NCI-H2171 treated with DMSO at 0.1 percent for 48 hours (cell line): ENCODE measurements around the gene NRDC.
"Not testable (repeated sequence)": the region's sequence is repeated elsewhere in the genome, so short reads cannot be mapped to it uniquely, and the experiment has no call there.

Experiments
- DNase-seq: peaks from one replicate; lab custom pipeline; 2025; lab: John Stamatoyannopoulos, UW

The NRDC gene

DNA sequence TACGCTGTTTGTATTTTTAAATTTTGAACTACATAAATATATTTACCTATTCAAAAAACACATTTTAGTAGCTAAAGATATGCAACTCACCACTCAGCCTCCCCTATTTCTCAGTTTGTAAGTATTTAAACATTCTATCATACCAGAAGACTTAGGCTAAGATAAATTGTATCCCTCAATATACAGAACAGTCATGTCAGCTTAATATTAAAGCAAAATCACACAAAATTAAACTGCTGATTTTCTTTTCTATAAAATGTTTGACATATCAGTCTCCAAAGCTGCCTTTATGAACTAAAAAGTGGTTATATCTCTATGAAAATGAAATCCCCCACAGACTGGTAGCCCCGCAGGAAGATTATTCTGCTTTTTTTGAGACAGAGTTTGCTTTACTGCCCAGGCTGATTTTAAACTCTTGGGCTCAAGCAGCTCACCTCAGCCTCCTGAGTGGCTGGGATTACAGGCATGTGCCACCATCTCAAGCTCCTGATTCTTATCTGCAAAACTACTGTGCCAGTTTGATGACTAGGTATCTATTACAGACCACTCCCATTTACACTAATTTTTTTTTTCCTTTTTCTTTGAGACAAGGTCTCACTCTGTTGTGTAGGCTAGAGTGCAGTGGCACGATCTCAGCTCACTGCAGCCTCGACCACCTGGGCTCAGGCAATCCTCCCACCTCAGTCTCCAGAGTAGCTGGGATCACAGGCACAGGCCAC lies 37.6 kb downstream of the NRDC start:
- DNase-seq = peak; percentile 80

DNA sequence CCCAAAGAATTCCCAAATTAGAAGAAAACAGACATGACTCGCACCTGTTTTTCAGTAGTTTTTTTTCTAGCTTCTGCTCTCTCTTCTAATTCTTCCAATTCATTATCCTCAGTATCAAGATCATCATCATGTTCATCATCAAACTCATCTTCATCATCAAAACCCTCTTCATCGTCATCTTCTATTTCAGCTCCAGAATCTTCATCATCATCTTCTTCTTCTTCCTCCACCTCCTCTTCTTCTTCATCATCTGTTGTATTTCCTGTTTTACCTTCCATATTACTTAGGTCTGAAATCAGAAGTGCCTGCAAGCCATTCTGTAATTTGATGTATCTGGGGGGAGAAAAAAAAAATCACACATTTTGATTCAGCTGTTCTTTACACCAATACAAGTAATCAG lies 38.3 kb downstream of the NRDC start:
- no peak for DNase-seq

DNA sequence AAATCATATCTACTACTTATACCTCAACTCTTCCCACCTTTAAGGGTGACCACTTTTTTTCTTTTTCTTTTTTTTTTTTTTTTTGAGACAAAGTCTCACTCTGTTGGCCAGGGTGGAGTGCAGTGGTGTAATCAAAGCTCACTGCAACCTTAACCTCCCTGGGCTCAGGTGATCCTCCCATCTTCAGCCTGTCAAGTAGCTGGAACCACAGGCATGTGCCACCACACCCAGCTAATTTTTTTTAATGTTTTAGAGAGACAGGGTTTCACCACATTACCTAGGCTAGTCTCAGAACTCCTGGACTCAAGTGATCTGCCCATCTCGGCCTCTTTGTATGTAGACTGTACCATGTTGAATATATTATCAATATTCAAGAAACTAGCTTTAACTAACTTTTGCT lies 39.4 kb downstream of the NRDC start:
- no peak for DNase-seq

DNA sequence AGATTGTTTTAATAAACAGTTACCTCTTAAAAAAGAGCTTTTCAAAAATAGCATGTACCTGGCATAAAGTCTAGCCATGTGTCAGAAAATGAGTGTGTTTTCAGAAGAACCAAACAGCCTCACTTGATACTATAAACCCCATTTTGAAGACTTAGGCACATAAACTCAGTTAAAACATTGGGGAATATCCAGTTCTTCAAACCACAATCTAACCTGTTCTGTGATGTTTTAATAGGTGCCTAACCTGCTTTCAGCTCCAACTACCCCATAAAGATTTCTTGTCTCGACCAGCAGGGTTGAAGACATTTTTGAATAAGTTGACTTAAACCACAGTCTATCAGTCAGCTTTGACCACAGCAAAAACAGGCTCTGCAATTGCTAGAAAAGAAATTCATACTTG lies 41.3 kb downstream of the NRDC start:
- DNase-seq = no peak

DNA sequence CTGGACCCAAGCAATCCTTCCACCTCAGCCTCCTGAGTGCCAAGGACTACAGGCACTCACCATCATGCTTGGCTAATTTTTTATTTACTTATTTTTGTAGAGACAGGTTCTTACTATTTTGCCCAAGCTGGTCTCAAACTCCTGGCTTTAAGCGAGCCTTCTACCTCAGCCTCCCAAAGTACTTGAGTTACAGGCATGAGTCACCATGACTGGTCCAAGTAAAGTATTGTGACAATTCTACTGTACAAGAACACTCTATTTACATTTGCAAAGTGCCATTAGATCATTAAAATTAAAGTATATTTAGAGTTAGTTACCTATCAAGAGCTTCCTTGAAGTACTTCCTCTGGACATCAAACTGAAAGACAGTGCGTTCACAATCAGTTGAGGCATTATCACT lies 44.8 kb downstream of the NRDC start:
- DNase-seq = no peak

DNA sequence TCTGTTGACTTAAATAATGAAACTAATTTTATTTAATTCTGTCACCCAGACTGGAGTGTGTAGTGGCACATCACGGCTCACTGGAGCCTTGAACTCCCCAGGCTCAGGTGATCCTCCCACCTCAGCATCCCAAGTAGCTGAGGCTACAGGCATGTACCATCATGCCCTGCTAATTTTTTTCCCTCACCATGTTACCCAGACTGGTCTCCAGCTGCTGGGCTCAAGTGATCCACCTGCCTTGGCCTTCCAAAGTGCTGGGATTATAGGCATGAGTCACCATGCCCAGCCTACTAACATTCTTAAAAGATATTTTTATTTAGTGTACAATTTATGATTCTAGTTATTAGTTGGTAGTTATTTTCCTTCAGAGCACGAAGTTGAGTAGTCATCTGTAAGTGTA lies 49.5 kb downstream of the NRDC start:
- DNase-seq = peak; percentile 65

DNA sequence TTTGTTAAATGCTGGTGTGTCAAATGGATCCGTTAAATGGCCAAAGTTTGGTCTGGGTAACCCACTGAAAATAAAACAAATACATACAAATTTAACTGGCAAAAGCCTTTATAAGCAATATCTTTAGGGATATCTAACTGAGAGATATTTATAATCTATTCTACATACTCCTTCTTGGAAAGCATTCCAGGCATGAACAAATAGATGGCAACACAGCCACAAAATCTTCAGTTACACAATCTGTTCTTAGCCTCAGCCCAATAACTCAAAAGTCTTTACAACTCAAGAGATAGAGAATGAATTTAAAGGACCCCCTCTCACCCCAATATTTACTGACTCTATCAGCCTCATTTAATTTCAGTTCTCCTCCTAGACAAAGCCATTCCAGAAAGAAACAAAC lies 58.7 kb downstream of the NRDC start:
- no peak for DNase-seq

DNA sequence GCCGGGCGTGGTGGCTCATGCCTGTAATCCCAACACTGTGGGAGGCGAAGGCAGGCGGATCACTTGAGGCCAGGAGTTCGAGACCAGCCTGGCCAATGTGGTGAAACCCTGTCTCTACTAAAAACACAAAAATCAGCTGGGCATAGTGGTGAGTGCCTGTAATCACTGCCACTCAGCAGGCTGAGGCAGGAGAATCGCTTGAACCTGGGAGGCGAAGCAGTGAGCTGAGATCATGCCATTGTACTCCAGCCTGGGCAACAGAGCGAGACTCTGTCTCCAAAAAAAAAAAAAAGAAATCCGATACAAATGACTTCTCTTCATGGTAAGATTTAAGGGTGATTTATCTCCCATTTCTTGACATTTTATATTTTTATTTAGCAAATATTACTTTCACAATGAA lies 59.5 kb downstream of the NRDC start:
- not testable (repeated sequence) for DNase-seq

DNA sequence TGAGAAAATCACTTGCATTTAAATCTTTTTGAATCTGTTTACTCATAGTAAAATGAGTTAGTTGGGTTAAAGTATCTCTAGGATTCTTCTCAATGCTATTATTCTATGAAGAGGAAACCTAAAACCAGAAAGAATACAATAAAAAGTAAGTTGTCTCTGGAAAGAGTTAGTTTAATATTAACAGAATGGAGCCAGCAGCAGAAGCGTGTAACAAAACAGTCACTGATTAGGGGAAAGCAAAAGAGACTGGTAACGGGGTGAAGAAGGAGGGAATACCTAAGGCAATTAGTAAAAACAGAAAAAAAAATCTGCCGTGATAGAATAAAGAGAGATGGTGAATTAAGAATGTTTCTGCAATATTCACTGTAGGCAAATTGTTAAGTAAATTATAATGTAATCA lies 60.0 kb downstream of the NRDC start:
- no peak for DNase-seq

DNA sequence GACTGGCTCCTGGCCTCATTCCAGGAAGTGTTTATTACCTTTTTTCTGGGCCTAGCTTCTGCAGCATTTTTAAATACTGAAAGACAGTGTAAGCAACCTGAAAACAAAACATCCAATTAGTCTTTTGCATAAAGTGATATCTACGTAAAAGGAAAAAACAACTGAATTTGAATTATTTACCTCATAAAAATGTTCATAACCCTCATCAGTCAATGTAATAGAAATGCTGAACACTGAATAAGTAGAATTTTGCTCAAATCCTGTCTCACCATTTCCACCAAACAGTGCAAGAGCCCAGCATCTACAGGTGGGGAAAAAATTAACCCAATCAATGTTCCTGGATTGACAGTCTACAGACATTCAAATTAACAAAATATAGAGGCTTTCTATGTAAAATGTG lies 64.0 kb downstream of the NRDC start:
- no peak for DNase-seq

DNA sequence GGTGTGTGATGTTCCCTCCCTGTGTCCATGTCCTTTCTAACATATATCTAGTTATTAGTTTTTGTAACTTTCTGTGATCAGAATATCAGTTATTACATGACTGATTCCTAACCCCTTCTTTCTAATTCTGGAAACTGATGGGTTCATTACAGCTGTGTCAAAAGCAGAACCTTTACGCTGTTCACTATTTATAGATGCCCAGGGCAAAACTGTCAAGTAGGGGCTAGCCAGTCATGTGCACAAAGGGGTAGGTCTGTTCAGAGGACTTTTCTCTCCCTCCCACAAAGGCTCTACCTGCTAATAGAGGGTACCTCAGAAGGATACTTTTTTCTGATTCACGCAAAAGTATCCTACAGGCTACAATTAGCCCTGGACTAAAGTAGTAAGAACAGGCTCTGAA lies 79.2 kb downstream of the NRDC start:
- no peak for DNase-seq

DNA sequence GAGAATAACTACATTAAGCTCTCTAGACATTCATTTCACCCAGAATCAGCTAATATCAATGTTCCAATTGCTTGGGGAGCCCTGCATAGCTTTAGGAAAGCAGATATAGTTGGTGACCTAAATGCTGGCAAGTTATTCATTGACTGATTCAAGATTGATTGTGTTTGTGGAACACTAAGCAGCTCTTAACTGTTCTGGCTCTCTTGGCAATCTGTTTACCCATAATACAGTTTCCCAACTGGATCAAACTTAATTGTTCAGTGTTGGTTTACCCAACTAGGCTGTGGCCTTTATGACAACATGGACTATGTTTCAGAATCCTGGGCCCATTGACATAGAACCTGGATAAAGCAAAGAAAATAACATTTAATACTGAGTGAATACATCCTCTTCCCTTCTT lies 83.7 kb downstream of the NRDC start:
- no peak for DNase-seq

DNA sequence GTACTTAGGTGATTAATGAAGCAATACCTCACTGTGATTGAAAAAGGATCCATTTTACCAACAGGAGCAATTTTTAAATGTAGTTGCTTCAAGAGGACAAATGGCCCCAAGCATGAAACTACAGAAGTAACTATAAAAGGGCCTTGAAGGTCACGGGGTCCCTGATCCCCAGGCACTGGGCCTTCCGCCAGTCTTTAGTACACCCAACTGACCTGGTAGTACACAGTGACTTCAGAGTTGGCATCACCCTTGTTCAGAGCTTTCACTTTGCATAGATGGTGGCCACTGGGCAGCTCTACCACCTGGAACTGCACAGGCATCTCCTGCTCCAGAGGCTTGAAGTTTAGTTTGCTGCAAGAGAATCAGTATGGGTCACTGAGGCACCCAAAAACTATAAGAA lies 84.3 kb downstream of the NRDC start:
- DNase-seq = no peak

DNA sequence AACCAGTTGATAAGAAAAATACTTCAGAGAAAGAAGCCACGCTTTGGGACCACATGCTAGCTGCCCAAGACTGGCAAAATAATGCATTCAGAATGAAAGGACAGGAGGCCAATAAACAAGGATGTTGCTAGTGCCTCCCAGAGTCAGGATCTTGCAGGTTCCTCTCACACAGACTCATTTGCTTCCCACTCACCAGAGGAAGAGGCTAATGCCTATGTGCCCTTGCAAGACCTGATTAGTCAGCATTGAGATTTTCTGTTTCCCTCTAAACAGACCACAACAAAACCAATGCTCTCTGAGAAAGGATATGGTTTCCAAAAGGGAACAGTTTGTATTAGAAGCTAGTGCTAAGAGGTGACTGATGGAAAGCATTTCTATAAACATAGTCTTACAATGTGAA lies 85.7 kb downstream of the NRDC start:
- DNase-seq = no peak

DNA sequence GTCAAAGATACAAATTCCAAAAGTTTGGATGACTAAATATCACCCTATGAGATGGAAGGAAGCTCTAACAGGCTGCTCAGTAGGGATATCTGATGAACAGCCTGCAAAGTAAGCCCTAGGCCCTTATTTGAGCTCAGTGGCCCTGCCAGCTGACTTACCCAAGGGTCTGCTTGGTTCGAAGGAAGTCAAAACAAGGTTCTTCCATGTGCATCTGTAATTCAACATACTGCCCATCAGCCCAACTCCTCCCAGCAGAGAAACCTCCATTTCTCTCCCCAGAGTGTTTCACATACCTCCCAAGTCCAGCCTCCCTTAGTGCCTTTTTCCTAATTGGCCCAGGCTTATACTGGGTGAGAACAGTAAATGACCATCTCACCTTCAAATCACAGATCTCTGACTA lies 86.6 kb downstream of the NRDC start:
- DNase-seq = no peak

DNA sequence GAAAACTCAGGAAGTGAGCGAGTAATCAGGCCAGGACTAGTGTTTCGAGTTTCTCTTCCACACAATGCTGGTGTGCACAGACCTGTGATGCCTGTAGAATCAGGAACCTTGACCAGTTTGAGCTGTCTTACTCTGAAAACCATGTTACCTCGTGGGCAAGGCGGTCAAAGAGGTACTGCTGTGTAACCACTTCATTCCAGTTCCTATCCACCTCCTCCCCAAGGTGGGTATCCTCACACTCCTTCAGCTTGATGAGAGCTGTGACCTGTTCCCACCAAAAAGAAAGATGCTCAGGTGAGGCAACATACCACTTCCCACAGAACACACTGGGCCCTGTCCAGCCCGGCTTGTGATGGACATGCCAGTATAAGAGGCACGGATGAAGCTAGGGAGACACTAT lies 88.1 kb downstream of the NRDC start:
- DNase-seq = no peak

DNA sequence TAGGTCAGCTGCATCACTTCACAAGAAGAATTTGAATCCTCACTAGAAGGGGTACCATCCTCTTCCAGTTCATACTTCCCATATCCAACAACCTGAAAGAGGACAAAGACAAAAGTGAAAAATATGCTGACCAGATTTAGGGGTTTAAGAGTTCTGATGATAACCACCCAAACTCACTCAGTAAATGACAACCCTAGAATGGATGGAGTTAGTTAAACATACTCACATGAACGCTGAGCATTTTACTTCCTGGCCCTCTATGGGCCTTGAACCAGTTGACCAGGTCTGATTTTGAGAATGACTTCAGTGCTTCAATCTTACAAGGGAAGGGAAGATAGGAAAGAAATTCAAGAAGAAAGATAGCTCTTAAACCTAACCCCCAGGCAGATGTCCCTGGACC lies 89.2 kb downstream of the NRDC start:
- no peak for DNase-seq

DNA sequence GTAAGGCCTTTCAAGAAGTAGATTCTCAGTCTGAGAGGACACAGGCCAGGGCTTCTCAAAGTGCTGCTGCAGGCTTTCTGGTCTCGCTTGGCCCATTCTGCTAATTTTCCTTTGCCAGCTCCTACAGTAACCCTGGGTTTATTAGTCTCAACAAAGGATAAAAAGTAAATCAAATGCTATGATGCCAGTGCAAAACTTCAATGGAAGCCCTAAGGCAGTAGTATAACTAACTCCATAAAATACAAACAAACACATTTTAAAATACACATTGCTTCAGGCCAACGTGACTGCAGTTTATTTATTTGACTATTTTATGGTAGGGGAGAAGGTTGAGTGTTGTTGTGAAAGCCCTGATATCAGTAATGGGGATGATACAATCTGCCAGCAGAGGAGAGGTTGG lies 89.6 kb downstream of the NRDC start:
- no peak for DNase-seq

DNA sequence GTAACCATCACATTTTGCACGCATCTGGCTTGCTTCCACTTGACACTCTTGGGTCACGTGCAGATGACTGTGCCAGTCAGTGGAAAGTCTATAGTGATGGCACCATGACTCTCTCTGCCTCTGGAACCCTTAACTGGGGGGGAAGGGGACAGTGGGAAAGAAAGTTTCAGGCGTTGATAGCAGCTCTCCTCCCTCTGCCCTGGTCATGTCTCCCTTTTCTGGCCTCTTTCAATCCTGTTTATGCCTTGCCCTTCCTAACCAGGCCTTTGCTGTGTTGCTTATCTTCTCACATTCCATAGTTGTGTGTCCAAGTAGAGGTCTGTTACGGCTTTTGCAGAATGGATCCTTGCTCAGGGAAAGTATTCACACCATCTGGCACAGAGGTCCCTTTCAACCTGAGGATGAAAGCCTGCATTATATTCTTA lies 93.5 kb downstream of the NRDC start:
- no peak for DNase-seq

DNA sequence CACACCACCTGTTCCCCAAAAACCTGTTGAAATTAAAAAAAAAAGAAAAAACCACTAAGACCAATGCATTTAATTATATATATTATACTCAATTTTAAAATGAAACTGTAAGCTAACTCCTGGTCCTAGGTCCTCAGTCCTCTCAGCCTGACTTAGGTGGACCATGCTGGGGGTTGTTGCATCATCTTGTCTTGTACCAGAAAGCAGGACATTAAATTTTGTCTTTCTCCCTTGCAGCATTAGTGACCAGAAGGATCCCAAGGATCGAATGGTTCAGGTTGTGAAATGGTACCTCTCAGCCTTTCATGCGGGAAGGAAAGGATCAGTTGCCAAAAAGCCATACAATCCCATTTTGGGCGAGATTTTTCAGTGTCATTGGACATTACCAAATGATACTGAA lies 97.6 kb downstream of the NRDC start:
- DNase-seq = no peak

DNA sequence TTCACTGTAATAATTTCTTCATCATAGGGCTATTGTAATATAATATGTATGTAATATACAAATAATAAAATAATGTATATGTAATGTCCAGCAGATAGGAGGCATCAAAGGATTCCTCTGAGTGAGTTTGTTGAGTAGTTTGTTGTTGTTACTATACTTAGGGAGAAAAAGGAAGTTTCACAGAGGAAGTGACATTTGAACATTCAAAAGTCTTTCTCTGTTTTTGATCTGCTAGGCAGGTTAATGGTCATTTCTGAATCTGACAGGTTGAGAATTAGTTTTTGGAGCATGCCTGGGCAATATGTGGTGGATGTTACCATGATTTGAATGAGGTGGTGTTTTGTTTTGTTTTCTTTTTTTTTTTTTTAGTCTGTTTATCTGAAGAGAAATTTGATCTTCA lies 102.1 kb downstream of the NRDC start:
- DNase-seq = no peak

DNA sequence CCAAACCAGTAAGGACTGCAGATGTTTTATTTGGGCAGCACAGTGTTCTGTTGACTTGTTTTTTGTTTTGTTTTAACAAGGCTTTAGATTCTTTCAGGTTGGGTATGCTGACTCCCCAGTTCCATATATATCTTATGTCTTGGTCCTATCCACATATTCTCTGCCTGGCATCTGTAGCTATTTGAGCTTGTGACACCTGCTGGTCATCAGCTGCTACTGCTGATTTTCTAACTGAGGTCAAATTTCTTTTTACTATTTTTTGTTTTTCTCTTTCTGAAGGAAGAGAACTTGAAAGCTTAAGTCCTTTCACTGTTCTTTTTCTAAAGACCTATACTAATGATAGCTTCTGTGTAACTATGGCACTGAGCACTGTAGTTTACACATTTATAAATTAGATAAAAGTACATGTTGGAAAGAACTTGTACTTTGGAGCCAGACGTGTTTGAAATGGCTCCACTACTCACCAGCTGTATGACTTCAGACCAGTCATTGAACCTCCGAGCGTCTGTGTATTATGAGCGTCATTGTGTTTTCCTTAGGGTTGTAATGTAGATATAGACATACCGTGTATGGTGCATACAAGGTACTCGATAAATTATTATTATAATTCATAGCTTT lies 109.4 kb downstream of the NRDC start:
- DNase-seq = peak; percentile 49

DNA sequence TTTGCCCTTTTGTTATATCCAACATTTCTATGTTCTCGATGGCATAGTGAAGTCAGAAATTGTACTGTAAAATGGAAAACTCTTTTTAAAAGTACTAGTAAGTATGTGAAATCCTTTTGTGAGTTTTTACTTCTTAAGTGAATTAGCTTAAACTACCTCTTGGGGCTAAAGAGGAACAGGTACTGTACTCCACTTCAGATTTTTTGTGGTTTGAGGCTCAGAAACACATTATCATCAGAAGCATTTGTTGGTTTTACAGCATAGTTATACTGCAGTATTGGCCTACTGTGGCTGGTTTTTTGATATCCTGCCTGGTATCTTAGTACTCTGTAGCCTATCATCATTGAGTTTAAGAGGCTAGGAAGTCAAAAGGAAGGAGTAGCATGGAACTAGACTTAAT lies 117.2 kb downstream of the NRDC start:
- no peak for DNase-seq

DNA sequence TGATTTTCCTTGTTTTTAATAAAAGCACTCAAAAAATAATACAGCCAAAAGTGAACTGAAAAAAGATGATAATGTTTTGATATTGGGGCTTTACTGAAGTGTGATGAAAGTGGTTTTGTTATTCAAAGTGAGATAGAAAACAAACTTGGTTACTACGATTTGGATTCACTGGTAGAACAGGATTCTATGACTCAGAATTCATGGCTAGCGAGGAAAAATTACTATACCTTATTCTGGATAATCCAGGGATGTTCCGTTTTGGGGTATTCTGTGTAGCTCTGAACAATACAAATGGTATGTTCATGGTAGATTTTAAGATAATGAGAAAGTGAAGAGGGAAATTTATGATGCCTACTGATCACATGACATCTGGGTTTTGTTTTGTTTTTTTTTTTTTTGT lies 117.7 kb downstream of the NRDC start:
- no peak for DNase-seq
